ENCODE results near the gene DYNC1LI1.

Gene DYNC1LI1

DNA sequence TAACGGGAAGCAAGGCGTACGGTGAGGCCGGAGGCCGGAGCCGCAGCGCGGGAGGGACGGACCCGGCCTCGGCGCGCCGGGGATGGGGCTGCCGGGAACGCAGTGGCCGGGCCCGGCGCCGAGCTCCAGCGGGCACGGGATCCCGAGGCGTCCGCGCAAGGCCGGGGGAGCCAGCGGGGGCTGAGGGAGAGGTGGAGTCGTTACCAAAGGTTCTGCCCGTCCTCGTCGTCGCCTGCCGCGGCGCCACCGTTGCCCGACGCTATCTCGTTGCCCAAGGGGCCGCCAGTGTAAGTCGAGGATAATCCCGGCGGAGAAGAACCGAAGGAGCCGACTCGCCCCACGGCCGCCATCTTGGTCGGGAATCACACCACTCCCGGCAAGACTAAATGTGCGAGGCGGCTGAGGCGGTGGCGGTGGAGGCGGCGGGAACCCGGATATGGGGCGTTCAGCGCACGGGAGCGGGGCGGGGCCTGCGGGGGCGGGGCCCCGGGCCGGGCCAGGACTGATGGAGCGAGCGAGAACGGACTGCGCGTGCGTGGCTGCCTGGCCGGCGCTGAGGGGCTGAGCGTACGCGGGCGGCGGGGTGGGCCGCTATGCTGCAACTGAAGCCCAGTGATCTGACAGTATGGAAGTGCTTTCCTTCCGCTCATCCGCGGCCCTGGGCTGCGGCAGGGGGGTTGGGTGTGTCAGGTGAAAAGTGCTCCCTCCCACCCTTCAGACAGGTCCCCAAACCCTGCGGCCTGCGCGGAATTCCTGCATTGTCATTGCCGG lies at the start of gene DYNC1LI1:
DYNC1LI1 (minus strand) TSS at position 438 of the 771 bp plus-strand sequence; CDS start at position 350, 88 bp downstream.
- TF ChIP-seq, protein P1, sequence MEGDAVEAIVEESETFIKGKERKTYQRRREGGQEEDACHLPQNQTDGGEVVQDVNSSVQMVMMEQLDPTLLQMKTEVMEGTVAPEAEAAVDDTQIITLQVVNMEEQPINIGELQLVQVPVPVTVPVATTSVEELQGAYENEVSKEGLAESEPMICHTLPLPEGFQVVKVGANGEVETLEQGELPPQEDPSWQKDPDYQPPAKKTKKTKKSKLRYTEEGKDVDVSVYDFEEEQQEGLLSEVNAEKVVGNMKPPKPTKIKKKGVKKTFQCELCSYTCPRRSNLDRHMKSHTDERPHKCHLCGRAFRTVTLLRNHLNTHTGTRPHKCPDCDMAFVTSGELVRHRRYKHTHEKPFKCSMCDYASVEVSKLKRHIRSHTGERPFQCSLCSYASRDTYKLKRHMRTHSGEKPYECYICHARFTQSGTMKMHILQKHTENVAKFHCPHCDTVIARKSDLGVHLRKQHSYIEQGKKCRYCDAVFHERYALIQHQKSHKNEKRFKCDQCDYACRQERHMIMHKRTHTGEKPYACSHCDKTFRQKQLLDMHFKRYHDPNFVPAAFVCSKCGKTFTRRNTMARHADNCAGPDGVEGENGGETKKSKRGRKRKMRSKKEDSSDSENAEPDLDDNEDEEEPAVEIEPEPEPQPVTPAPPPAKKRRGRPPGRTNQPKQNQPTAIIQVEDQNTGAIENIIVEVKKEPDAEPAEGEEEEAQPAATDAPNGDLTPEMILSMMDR (conservative IDR thresholded peaks at IDR 0.05; ENCODE audit: low read depth): no peak
- DNase-seq (ENCODE audit: low spot score): peak; percentile 81
- peak within 1 kb of the TSS; percentile 94 for H3K27ac ChIP-seq
- POLR2A ChIA-PET (ENCODE audit: low non-redundant PET): no interaction called here
- CTCF ChIA-PET: no interaction called here

DNA sequence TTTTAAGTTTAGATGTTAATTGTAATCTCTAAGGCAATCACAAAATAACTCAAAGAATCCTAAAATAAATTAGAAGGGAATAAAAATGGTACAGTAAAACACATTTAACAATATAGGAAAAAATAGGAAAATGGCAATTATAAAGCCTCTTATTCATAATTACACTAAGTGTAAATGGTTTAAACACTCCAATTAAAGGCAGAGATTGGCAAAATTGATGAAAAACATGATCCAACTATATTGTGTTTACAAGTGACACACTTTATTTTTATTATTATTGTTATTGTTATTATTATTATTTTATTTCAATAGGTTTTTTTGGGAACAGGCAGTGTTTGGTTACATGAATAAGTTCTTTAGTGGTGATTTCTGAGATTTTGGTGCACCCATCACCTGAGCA lies 48.7 kb upstream of the DYNC1LI1 start:
- no peak overlapping the region for H3K27ac ChIP-seq
- TF ChIP-seq, protein P1 (conservative IDR thresholded peaks at IDR 0.05; ENCODE audit: low read depth): no peak
- CTCF ChIA-PET: no interaction called here

DNA sequence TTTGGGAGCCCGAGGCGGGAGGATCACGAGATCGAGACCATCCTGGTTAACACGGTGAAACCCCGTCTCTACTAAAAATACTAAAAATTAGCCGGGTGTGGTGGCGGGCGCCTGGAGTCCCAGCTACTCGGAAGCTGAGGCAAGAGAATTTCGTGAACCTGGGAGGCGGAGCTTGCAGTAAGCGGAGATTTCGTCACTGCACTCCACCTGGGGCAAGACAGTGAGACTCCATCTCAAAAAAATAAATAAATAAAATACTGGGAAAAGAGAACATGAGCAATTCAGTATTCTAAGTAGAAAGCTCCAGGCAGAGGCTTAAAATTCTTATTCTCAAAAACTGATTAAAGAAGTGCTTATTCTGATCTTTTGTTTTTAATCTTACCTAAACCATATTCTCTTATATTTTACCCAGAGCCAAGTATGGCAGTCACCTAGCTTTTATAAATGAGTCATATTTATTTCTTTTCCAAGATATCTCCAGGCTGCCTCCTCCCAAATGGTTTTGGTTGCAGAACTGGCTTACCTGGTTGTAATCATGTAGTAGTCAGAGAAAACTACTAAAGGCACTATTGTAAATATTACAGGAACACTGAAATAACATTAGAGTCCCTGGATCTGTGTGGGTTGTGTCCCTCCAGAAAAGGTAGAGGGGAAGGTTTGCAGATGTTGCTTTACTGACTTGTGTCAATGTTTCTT lies 45.8 kb upstream of the DYNC1LI1 start:
- POLR2A ChIA-PET (ENCODE audit: low non-redundant PET): no interaction called here
- DNase-seq (ENCODE audit: low spot score): peak; percentile 9
- CTCF ChIA-PET: interaction anchor here (0.6 to 0.7 kb wide), 3 partner anchors 116 to 584 kb away, joined by 3 read pairs; no protein-coding TSS in a partner anchor

More for the DNA sequence above, 48.7 kb upstream of the DYNC1LI1 start:
- DNase-seq (ENCODE audit: low spot score): no peak
- POLR2A ChIA-PET (ENCODE audit: low non-redundant PET): no interaction called here

DNA sequence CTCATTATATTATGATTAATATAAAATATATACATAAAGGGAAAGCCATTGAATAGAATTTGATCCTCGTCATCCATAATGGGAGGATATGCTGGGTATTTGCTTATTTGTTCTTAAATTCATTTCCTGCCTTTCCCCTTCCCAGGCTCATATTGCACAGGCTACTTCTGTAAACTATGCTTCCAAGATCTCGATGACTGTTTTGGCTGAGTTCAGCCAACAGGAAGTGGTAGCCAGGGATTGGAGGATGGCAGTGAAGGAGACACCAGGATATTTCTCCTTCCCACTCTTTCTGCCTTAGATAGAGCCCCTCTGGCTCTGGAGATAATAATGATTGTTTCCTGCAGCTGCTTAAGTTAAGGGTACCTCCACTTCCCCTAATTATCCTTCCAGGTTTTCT lies 44.3 kb upstream of the DYNC1LI1 start:
- TF ChIP-seq, protein P1 (conservative IDR thresholded peaks at IDR 0.05; ENCODE audit: low read depth): no peak
- ChIA-PET POLR2A (ENCODE audit: low non-redundant PET) (no interaction called here), CTCF (interaction anchor here (0.6 kb wide), 1 partner anchor 106 kb away, joined by 3 read pairs; no protein-coding TSS in a partner anchor)
- peak; percentile 8 for DNase-seq (ENCODE audit: low spot score)
- H3K27ac ChIP-seq: no peak overlapping the region

More for the DNA sequence above, 45.8 kb upstream of the DYNC1LI1 start:
- TF ChIP-seq, protein P1 (conservative IDR thresholded peaks at IDR 0.05; ENCODE audit: low read depth): no peak
- no peak overlapping the region for H3K27ac ChIP-seq

DNA sequence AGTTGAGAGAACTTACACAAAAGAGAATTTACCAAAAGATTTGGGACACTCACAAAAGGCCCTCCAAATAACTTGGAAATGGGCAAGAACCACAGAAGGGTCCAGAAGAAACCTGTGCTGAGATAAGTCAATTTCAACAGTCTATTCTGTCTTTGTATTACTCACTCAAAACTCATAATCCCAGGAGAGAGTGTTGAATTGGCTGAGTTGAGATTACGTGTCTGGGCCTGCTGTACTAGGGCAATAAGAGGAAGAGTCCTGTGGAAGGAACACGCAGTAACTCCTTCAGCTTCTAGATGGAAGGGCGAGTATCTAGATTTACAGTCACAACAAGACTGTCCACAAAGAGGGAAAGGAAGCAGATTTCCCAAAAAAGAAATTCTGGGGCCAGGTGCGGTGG lies 42.5 kb upstream of the DYNC1LI1 start:
- TF ChIP-seq, protein P1 (conservative IDR thresholded peaks at IDR 0.05; ENCODE audit: low read depth): no peak
- no peak overlapping the region for H3K27ac ChIP-seq
- peak; percentile 31 for DNase-seq (ENCODE audit: low spot score)
- ChIA-PET CTCF (interaction anchor here (0.7 kb wide), 1 partner anchor 703 kb away, joined by 3 read pairs; no protein-coding TSS in a partner anchor), POLR2A (ENCODE audit: low non-redundant PET) (no interaction called here)

DNA sequence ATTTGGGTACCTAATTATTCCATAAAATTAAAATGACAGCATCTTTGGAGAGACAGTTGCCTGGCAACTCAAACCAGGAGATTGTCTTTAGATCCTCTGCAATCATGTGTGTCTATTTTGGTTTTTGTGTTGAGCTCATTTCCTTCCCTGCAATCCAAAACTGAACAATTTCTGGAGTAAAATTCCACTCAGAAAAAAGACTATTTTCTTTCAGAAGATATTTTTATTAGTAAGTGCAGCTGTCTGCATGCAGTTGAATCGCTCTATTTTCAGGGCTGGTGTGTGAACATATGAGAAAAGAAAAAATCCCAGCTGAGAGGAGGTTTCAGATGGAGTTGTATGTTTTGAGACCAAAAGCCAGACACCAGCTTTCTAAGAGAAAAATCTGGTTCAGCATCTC lies 41.9 kb upstream of the DYNC1LI1 start:
- CTCF ChIA-PET: no interaction called here
- POLR2A ChIA-PET (ENCODE audit: low non-redundant PET): no interaction called here

More for the DNA sequence above, 41.9 kb upstream of the DYNC1LI1 start:
- no peak for DNase-seq (ENCODE audit: low spot score)
- TF ChIP-seq, protein P1 (conservative IDR thresholded peaks at IDR 0.05; ENCODE audit: low read depth): no peak
- no peak overlapping the region for H3K27ac ChIP-seq

Data from RWPE1 (cell line).